ENCODE measurements around the gene ENTR1.

ENTR1 gene

DNA sequence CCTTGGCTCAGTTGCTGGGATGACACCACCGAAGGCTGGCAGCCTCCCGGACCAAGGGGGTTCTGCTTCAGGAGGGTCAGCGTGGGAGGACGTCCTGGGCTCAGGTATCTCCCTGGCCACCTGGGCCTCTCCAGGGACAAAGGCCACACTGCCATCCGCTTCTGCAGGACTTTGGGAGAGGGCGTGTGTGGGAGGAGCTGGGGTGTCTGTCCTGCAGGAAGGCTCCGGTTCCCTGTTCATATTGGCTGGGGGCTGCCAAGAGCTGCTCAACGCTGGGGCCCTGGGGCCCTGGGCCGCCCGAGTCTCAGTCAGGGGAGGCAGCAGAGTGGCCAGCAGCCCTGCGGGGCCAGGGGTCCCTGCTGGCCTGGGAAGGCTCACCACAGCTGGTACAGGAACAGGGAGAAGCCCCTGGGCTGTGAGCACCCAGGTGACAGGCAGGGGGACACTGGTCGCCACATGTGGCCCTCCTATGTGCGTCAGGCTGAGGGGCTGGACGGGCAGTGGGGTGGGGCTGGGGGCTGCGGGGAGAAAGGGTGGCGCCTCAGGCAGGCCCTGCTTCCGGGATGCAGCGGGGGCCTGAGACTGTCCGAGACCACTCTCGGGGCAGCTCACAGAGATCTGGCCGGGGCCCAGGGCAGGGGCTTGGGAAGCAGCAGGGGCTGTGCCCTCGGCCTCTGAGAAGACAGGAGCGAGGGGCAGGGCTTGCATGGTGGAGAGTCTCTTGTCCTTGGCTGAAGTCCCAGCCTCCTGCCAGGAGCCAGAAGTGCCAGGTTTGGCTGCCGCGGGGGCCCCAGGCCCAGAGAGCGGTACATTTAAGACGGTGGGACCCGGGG is 32.0 kb downstream of the ENTR1 start:
- DNase-seq (ENCODE audit: low read depth in 3 of 3, low spot score in 1 of 3) = no peak

DNA sequence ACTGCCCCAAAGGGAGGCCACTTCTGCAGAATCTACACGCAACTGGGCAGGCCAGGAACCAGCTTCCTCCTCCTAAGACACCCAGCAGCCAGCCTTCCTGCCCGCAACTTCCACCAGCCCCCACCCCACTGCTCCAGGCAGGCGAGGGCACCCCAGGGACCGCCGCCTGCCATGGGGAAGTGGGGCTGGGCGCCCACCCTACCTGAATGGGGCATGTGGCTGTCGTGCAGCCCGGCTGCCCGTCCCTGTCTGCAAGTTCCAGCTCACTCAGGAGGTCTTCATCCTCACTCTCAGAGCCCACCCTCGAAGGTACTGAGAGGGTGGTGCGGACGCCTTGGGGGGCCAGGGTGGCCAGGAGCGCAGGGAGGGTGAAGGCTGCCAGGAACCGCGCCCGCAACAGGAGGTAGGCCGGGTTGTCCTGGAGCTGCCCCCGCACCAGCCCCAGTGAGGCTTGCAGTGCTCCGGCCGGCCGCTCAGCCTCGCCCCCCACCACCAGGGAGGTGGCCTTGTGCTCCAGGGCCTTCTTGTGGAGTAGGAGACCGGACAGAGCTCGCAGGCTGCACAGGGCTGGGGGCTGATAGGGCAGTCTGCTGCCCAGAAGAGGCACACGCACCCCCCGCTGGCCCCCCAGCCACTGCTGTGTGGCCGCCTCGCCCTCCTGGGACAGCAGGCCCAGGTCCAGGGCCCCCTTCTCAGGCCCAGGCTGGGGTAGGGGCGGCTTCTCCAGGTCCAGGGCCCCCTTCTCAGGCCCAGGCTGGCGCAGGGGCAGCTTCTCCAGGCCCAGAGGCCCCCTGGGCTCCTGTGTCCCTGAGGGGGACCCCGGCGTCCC is 32.9 kb downstream of the ENTR1 start:
- no peak for DNase-seq (ENCODE audit: low read depth in 3 of 3, low spot score in 1 of 3)

DNA sequence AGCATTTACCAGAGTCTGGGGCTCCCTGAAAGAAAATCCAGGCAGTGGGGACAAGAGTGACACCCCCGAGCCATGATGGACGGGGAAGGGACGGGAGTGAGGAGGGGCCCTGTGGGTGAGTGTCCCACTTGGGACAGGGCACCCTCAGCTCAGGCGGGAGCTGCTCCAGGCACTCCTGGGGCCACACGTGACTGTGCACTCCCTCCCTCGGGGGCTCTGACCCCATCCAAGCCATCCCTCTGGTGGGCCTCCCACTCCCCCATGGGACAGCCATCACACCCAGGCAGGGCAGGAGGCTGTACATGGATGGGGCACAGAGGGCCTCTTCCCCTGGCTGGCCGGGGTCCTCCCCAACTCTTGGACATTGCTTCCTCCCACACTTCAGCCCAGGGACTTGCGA is 34.0 kb downstream of the ENTR1 start:
- DNase-seq (ENCODE audit: low read depth in 3 of 3, low spot score in 1 of 3) = no peak

DNA sequence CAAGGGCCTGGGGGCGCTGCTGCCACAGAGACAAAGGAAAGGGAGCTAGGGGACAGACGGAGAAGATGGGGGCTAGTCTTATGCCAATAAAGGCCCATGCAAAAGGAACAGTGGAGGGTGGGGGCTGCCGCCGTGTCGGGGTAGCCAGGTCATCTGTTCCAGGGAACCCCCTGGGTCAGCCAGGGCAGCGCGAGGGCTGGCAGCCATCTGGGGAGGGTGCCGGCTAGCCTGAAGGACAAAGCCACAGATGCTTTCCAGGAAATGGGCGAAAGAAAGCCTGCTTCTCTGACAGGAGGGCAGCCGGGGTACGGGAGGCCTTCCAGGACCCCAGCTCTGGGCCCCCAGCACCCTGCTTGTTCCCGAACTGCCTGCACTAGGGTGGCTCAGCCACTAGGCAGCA is 35.3 kb downstream of the ENTR1 start:
- no peak for DNase-seq (ENCODE audit: low read depth in 3 of 3, low spot score in 1 of 3)

DNA sequence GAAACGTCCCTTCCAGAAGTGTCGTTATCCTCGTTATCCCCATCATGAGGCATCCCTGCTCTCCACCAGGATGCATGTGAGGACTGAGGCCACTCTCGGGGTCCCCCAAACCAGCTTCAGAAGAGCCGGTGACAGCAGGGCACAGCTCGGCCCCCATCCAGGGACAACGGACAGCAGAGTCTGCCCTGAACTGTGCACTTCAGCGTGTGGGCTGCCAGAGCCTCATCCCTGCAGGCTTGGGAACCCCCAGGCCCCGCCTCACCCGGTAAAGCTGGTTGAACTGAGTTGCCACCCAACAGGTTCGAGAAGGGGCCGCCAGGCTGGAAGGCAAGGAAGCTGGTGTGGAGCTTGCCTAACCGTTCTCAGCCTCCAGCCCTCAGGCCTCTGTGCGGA is 36.2 kb downstream of the ENTR1 start:
- no peak for DNase-seq (ENCODE audit: low read depth in 3 of 3, low spot score in 1 of 3)

DNA sequence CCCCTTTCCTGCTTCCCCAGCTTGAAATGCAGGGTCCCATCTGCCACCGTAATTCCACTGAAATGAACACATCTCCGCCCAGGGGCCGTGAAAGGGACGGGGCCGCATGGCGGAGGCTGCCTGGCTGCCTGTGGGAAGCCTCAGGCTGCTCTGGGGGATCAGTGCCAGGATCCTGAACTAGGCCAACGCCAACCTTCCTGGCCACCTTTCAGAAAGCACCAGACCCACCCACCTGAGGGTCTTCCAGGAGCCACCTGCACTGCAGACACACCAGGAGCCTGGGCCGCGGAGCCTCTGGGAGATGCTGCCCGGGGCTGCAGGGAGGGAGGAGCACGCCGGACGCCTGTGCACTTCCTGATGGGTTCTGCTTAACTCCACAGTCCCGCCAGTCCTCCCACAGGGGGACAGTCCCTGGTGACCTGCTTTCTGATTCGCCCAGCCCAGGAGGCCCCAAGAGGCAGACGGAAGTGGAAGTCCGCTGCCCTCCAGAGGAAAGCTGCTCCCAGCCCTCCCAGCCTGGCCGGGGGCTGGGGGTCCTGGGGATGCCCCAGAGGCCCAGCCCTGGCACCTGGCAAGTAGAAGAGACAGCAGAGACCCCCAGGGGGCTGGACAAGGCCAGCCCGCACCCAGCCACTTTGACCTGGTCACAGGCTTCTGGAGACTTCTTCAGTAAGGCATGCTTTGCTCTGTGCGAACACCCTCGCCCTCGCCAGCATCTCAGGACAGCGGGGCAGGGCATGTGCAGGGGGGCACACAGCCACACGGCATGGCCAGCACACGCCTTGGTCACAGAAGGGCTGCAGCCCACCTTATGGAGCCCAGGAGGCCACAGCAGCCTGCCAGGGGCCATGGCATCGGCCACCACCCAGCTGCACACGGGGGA is 36.9 kb downstream of the ENTR1 start, which contains the start of gene CARD9:
TSS of gene CARD9 (minus strand) at position 370 of the 883 bp plus-strand sequence. CDS start 1,591 bp downstream, outside the sequence.
- DNase-seq (ENCODE audit: low read depth in 3 of 3, low spot score in 1 of 3) = no peak

DNA sequence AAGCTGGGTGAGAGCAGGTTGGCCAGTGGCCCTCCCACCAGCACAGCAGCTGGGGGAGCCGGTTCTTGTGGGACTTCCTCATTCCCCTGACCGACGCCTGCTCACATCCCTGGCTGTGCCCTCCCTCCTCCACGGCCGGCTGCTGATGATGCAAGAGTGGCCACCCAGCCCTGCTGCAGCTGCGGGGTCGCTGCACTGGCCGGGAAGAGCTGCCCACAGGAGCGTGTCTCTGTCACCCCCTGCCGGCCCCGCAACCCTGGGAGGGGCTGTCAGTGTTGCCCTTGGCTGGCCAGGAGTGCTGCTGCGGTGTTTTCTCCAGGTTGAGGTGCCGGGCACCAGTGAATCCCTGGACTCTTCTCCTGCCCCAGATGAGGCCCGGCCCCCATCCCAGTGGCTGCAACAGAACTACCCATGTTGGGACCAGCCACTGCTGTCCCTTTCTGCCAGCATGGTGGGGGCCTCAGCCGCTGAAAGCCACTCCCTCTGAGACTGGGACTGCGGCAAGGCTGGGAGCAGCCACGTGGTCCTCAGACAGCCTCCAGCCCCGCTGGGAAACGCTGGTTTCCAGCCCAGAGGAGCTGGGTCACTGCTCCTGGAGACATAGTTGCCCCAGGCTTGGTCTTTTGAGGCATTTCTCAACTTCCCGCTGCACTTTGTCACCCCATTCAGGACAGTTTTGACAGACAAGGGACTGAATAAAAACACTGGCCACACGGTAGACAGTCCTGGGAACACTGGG is 37.7 kb downstream of the ENTR1 start:
- no peak for DNase-seq (ENCODE audit: low read depth in 3 of 3, low spot score in 1 of 3)

DNA sequence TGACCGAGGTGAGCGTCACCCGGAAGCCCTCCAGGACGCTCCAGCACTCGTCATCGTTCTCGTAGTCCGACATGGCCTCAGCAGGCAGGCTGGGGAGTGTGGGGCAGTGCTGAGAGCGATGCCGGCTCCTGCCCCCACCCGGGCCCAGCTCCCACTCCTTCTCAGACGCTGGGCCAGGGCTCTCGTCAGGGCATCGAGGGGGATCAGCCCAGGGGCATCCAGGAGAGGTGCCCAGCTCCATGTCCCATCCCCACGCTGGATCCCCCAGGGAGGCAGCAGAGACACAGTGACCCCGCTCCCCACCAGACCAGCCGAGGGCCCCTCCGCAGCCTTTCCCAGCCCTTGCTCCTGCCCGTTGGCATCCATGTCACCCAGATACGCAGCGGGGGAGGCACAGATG is 38.4 kb downstream of the ENTR1 start:
- DNase-seq (ENCODE audit: low read depth in 3 of 3, low spot score in 1 of 3) = no peak

DNA sequence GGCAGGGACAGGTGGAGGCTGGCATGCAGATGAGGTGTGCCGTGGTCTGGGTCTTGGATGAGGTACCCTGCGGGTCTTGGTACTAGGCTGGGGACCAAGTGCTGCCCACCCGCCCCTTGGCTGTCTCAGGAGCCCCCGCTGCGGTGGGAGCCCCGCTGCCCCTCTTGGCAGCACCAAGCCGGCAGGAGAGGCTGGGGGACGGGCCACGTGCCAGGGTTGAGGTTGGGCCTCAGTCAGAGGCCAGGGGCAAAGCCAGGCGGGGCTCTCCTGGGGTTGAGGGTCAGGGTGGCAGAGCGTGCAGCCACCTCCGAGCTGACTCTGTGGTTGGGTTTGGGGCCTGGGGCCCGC is 38.9 kb downstream of the ENTR1 start:
- no peak for DNase-seq (ENCODE audit: low read depth in 3 of 3, low spot score in 1 of 3)

DNA sequence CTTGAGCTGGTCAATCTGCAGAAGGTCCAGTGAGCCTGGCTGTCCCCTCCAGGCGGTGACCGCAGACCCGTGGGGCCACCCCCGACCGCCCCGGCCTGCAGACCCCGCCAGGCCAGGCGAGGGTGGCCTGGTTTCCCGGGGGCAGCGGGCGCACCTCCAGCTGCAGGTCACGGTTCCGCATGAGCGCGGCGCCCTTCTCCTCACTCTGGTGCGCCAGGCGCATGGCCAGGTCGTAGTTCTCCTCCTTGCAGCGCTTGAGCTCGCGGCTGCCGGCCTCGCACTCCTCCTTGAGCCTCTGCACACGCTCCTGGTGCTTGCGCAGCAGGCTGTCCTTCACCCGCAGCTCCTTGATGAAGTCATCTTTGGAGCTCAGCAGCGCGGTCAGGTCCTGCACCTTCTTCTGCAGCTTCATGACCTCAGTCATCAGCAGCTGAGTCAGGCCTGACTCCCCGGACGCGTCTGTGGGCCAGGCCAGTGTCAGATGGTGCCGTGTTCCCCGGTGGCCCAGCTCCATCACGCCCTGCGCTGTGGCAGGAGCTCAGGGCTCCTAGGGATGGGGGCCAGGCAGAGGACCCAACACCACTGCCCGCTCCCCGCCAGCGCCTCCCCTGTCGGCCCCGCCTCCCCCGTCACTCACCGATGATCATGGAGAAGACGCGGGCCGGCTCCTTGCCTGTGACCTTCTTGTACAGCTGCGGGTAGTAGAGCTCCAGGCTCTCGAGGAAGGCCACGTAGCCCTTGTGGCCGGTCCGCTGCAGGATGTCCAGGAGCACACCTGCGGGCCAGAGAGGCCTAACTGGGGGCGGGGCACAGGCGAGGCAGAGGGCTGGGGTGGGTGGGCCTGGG is 39.5 kb downstream of the ENTR1 start:
- DNase-seq (ENCODE audit: low read depth in 3 of 3, low spot score in 1 of 3) = no peak

DNA sequence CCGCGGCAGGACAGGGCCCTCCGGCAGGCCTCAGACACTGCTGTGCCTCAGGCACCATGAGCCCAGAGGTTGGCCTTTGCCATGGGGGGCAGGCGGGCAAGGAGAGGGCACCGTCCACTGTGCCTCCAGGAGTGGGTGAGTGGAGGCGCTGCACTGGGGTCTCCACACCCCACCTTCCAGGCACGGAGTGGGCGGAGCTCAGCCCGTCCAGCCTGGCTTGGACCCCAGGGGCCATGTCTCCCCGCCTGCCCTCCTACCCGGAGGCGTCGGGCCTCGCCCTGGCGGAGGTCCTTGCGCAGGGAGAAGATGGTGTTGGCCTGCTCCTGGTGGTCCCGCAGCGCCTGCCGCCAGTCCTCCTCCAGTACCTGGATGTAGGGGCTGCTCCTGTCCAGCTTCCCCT is 40.4 kb downstream of the ENTR1 start:
- no peak for DNase-seq (ENCODE audit: low read depth in 3 of 3, low spot score in 1 of 3)

DNA sequence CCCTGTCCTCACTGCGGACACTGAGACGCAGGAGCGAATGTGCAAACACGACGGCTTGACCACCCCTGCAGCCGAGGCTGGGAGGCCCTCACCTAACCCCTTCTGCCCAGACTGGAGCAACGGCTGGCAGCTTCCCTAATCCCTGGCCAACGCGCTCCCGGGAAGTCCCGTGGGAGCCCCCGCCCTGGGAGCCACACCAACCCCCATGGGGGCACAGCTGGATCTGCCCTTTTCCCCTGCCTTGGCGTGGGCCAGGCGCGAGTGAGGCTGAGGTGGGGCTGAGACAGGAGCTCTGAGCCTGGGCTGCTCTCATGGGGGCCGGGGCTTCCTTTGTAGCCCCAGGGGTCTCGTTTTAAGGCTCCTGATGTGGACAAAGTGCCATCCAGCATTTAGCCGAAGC is 42.2 kb downstream of the ENTR1 start:
- no peak for DNase-seq (ENCODE audit: low read depth in 3 of 3, low spot score in 1 of 3)

DNA sequence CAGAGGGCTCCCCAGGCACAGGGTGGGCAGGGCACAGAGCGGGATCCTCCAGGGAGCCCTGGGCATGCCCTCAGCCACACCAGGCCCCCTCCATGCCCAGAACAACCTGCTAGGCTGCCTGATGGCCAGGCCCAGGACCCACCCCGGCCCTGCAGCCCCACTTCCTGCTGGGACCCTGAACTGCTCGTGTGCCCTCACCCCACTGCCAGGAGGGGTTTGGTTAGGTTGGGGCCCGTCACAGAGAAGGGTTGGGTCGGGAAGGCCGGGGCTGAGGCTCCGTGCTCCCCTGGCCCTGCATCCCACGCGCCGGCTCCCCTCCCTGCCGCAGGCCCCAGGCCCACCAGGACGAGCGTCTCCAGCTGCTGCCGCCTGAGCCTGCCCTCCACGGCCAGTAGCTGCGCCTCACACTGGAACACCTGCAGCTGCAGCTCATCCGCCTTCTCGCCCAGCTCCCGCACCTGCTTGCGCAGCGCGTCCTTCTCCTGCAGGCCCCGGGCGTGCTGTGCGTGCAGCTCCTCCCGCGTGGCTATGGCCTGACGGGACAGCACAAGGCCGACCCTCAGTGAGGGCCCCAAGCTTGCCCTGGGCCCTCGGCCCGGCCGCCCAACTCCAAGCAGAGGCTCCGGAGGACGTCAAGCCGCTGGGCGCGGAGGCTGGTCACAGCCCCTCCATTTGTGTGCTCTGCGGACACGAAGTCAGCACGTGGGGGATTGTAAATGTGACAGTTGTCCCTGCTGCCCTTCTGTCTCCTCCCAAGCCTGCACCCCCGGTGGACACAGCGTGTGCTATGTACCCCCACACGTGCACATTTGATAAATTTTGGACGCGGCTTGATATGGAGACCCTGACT is 42.9 kb downstream of the ENTR1 start:
- no peak for DNase-seq (ENCODE audit: low read depth in 3 of 3, low spot score in 1 of 3)

DNA sequence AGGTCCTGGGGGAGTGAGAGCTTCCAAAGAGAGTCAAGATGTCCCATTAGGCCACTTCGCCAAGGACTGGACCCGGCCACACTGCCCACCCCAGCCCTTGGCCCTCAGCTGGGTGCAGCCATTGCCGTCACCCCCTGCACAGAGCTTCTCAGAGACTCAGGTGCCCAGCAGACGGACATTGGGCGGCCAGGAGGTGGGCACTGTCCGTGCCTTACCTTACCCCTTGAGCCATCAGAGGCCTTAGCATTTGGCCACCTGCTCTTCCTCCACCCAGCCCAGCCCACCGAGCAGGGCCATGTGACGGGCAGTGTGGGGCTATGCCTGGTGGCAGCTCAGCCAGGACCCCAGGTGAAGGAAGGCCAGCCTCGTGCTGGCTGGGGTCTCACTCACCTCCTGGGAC is 43.6 kb downstream of the ENTR1 start:
- DNase-seq (ENCODE audit: low read depth in 3 of 3, low spot score in 1 of 3) = no peak

DNA sequence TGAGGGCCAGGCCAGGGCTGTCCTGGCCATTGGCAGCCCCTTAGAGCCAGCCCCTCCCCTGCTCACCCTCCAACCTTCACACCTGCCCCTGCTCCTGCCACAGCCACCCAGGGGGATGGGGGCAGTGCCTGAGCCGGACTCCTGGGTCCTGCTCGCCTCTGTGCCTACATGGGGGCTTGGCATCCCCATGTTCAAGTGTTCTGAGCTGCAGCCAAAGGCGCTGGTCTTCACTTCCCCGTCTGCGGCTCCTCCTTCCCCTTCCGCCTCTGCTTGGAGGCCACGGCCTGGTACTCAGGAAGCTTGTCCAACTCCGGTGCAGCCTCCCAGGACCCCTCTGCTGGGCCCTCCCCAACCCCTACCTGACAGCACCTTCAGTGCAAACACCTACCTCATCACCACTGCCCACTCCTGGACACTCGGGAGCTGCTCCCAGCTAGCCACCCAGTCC is 44.6 kb downstream of the ENTR1 start:
- no peak for DNase-seq (ENCODE audit: low read depth in 3 of 3, low spot score in 1 of 3)

DNA sequence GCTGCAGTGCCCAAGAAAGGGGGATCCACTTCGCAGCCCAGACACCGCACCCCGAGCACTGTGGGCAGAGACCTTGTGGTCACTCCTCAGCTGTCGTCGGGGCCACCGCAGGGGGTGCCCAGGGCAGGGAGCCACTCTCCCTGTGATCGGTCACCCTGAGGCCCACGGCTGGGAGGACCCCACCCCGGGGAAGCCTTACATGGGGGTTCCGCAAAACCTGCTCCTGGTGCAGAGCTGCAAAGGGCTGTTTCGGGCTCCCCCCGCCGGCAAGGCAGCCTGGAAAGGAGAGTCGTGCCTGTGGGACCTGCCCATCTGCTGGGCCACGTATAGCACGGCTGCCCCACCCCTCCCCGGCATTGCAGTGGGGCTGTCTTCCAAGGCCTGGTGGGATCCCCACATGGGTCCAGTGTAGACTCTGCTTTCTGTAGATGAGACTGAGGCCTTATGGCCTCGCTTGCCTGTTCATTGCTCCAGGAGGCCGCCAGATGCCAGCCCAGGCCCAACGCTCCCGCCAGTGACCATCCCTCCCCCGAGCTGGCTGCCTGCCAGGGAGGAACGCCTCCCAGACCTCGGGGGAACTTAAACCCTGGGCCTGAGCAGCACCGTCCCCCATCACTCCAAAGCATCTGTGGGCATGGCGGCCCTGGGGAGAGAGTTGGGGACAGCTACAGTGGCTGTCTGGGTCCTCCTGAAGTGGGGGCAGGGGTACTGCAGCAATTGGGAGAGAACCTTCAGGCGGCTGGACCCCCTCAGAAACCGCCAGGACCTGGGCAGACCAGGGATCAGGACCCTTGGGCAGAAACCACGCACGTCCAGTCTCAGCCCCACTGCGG is 45.3 kb downstream of the ENTR1 start:
- no peak for DNase-seq (ENCODE audit: low read depth in 3 of 3, low spot score in 1 of 3)

DNA sequence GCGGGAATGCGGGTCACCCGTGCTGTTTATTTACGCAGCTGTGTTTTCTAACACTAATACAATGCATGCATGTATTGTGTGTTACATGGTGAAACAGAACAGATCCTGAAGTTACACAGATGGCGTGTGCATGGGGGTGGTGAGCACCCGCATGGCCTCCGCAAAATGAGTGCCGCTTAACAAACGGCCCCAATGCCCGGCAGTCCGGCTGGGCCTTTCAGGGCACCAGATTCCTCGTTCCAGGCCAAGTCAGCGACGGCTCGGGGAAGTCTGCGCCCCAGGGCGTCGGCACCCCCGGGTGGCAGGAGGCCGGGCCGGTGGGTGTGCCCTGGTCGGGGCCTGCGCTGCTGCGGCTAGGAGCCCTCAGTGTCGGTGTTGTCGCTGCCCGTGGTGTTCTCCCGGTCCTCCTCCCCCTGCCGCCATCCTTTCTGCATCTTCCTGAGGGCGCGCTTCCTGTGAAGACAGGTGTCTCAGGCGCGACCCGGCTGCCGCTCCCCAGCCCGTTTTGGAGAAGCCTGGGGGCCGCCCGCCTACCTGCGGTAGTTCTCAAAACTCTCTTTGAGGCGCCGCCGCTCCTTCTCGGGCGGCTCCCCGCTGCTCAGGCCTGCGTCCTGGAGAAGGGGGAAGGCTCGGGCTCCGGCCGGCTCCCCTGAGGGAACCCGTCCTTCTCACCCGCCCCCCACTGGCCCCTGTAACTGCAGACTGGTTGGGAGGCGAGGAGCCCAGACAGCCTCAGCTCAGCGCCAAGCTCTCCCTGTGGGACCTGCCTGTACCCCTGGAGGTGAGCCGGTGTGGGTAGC is 46.3 kb downstream of the ENTR1 start:
- DNase-seq (ENCODE audit: low read depth in 3 of 3, low spot score in 1 of 3) = no peak
